Prostate gland (tissue), 2 donors: Measurements from ENCODE around the gene STK24. TPM values are rescaled to one million over a fixed set of nuclear protein-coding genes. Genes with fewer than 3 reads are reported as not detected.

Source experiments
- DNase-seq: peaks from one replicate; pipeline ENCODE4 v3.0.0-alpha.2; 2019; ENCODE audit warnings: low spot score
- H3K27ac ChIP-seq, 2 donors: fragments of 200-600 bp; sonication (generic); 2 replicates each; pipeline ENCODE4 v1.5.1; 2017 to 2019
- H3K27me3 ChIP-seq: fragments of 200-600 bp; sonication (generic); replicated peaks from 2 replicates; pipeline ENCODE4 v1.5.1; 2019; ENCODE audit not compliant: insufficient read depth
- H3K36me3 ChIP-seq, 2 donors: fragments of 200-600 bp; sonication (generic); 1 replicate in 1 of 2; 2 replicates in 1 of 2; pipeline versions ENCODE4 v1.5.1 to v1.8.1; 2017 to 2019
- H3K4me1 ChIP-seq: fragments of 200-600 bp; sonication (generic); replicated peaks from 2 replicates; pipeline ENCODE4 v1.5.1; 2019
- H3K4me3 ChIP-seq, 2 donors: fragments of 200-600 bp; sonication (generic); 2 replicates each; pipeline ENCODE4 v1.5.1; 2017 to 2019
- H3K9me3 ChIP-seq: fragments of 200-600 bp; sonication (generic); 2 replicates; pipeline ENCODE4 v1.5.1; 2017
- CTCF ChIP-seq, 4 experiments: fragments of 200-600 bp in 2 of 4; fragments of 450-650 bp in 2 of 4; sonication (generic) in 2 of 4; IDR thresholded peaks; 1 replicate in 3 of 4; 2 replicates in 1 of 4; pipeline ENCODE4 v1.5.1; 2016 to 2019; ENCODE audit warnings: antibody characterized with exemption in 4 of 4, mild to moderate bottlenecking in 2 of 4, moderate library complexity in 2 of 4
- POLR2A ChIP-seq: fragments of 450-650 bp; IDR thresholded peaks from one replicate; pipeline ENCODE4 v1.6.1; 2016; ENCODE audit warnings: antibody characterized with exemption, mild to moderate bottlenecking
- POLR2AphosphoS5 ChIP-seq: sonication (generic); formaldehyde crosslinking; IDR thresholded peaks from one replicate; pipeline ENCODE4 v1.6.1; 2017; ENCODE audit warnings: antibody characterized with exemption
- WGBS: methylation state at CpG from one replicate; pipeline ENCODE4 v1.1.5; 2018; 5-methylcytosine and 5-hydroxymethylcytosine counted together
- intact Hi-C: fragments of 100-400 bp; cut with DNase I; formaldehyde crosslinking; loops from one replicate; pipeline ENCODE4 v1.14.2; 2022
- total RNA-seq, 2 donors: library from RNA; depleted of rRNA; stranded (reverse); fragments of >200 nt; gene quantifications; one replicate each; pipeline ENCODE4 v1.1.0, GENCODE V29; 2016

The STK24 gene
- total RNA-seq, 2 donors from 2014 or later, result 80.5 to 187 TPM

- no peak overlapping the region for H3K27ac ChIP-seq
- 86% methylated on average over 4 of the region's 4 CpGs for WGBS
- no peaks in the 10 kb centered on the region for H3K9me3 ChIP-seq
- TF ChIP-seq CTCF (IDR thresholded peaks at IDR 0.05) (no peak), POLR2AphosphoS5 (no peak), POLR2A (no peak)
- H3K4me3 ChIP-seq, result no peak overlapping the region
- DNase-seq, result no peak
- H3K36me3 ChIP-seq, result no peaks in the 10 kb centered on the region
- H3K27me3 ChIP-seq, result no peaks in the 10 kb centered on the region
- intact Hi-C loops, result no loop called here
- peaks cover 3% of the 10 kb centered on the region for H3K4me1 ChIP-seq
Measured at GRCh38 chr13:98407575-98407974, 169.3 kb downstream of the STK24 start.

- no peaks in the 10 kb centered on the region for H3K9me3 ChIP-seq
- no peak for TF ChIP-seq POLR2AphosphoS5
- no peak for TF ChIP-seq POLR2A
- H3K36me3 ChIP-seq, result no peaks in the 10 kb centered on the region
- DNase-seq, result no peak
- no peaks in the 10 kb centered on the region for H3K27me3 ChIP-seq
- intact Hi-C loops, result no loop called here
- H3K4me1 ChIP-seq, result peaks cover 3% of the 10 kb centered on the region
- 95% methylated on average over 9 of the region's 9 CpGs for WGBS
- no peak overlapping the region for H3K27ac ChIP-seq
- H3K4me3 ChIP-seq, result no peak overlapping the region
Measured at GRCh38 chr13:98406971-98407370, 169.9 kb downstream of the STK24 start.

GRCh38 chr13:98406427-98406826 lies 170.5 kb downstream of the STK24 start:
- Histone ChIP-seq H3K36me3 (no peaks in the 10 kb centered on the region), H3K27ac (no peak overlapping the region), H3K4me1 (peaks cover 3% of the 10 kb centered on the region), H3K27me3 (no peaks in the 10 kb centered on the region), H3K9me3 (no peaks in the 10 kb centered on the region), H3K4me3 (no peak overlapping the region)
- TF ChIP-seq POLR2A (no peak), CTCF (IDR thresholded peaks at IDR 0.05) (no peak), POLR2AphosphoS5 (no peak)
- no peak for DNase-seq
- intact Hi-C loops, result no loop called here
- WGBS, result 71% methylated on average over 9 of the region's 9 CpGs

DNA sequence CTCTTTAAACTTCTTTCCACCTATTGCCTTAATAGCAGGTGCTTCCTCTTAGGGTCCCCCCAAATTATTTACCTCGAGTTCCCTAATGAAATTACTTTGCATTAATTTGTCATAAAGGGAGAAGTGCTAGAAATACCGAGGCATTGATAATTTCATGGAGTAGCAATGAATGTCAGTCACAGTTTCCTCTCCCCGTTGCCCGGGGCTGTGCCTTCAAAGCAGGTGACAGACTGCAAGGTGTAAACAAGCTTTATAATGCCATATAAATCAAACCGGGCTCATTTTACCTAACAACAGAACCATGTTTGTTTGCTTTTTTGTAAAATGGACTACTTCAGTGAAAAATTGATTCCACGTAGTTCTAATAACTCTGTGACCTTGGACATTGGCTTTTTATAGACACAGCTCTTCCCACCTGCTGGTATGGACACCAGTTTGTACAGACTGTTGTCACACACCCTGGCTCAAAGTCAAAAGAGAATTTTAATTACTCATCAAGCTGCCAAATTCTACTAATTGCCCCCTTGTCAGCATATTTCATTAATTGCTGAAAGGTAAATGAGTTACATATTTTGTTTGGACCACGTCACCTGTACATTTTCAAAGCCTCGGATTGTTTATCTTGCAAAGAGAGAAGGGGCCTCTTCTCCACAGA lies 171.1 kb downstream of the STK24 start:
- H3K27ac ChIP-seq, result no peak overlapping the region
- no peaks in the 10 kb centered on the region for H3K36me3 ChIP-seq
- peaks cover 3% of the 10 kb centered on the region for H3K4me1 ChIP-seq
- no peaks in the 10 kb centered on the region for H3K27me3 ChIP-seq
- no peak overlapping the region for H3K4me3 ChIP-seq
- no peaks in the 10 kb centered on the region for H3K9me3 ChIP-seq
- WGBS, result 37% methylated on average over 8 of the region's 8 CpGs
- intact Hi-C loops, result no loop called here
- TF ChIP-seq CTCF (IDR thresholded peaks at IDR 0.05) (no peak), POLR2AphosphoS5 (no peak), POLR2A (no peak)
- no peak for DNase-seq

- Histone ChIP-seq H3K9me3 (no peaks in the 10 kb centered on the region), H3K36me3 (no peaks in the 10 kb centered on the region), H3K27ac (no peak overlapping the region), H3K27me3 (no peaks in the 10 kb centered on the region), H3K4me1 (peaks cover 3% of the 10 kb centered on the region), H3K4me3 (no peak overlapping the region)
- intact Hi-C loops, result no loop called here
- 34% methylated on average over 7 of the region's 7 CpGs for WGBS
- DNase-seq, result no peak
- TF ChIP-seq POLR2AphosphoS5, result no peak
- no peak for TF ChIP-seq POLR2A
- TF ChIP-seq CTCF (IDR thresholded peaks at IDR 0.05), result no peak
Measured at GRCh38 chr13:98405107-98405571, 171.8 kb downstream of the STK24 start.
